ENCODE results near the gene BCOR. TPM values are rescaled to one million over a fixed set of nuclear protein-coding genes. Genes with fewer than 3 reads are reported as not detected.
A peak's percentile ranks its signal among the peaks of the same experiment; 100 is the strongest.

The BCOR gene
- total RNA-seq, 1 donor: 42.3 TPM

GRCh38 chrX:40096395-40097091 lies 1.2 kb downstream of the BCOR start:
- H3K4me3 ChIP-seq (ENCODE audit: low read length): peak overlapping the region; percentile 53
- H3K27me3 ChIP-seq (ENCODE audit: insufficient read depth, low read length): no peaks in the 10 kb centered on the region
- H3K9me3 ChIP-seq (ENCODE audit: low read depth, low read length): no peaks in the 10 kb centered on the region
- H3K4me1 ChIP-seq (ENCODE audit: insufficient read depth, low read length): peaks cover 49% of the 10 kb centered on the region

GRCh38 chrX:40095583-40096394 lies 2.0 kb downstream of the BCOR start:
- Histone ChIP-seq H3K9me3 (ENCODE audit: low read depth, low read length) (no peaks in the 10 kb centered on the region), H3K4me3 (ENCODE audit: low read length) (peak overlapping the region; percentile 53), H3K4me1 (ENCODE audit: insufficient read depth, low read length) (peaks cover 49% of the 10 kb centered on the region), H3K27me3 (ENCODE audit: insufficient read depth, low read length) (no peaks in the 10 kb centered on the region)

GRCh38 chrX:40094900-40095582 lies 2.7 kb downstream of the BCOR start:
- peaks cover 49% of the 10 kb centered on the region for H3K4me1 ChIP-seq (ENCODE audit: insufficient read depth, low read length)
- no peaks in the 10 kb centered on the region for H3K9me3 ChIP-seq (ENCODE audit: low read depth, low read length)
- no peaks in the 10 kb centered on the region for H3K27me3 ChIP-seq (ENCODE audit: insufficient read depth, low read length)
- H3K4me3 ChIP-seq (ENCODE audit: low read length): peak overlapping the region; percentile 53

GRCh38 chrX:40094041-40094899 lies 3.5 kb downstream of the BCOR start:
- H3K4me3 ChIP-seq (ENCODE audit: low read length): peak overlapping the region; percentile 53
- H3K9me3 ChIP-seq (ENCODE audit: low read depth, low read length): no peaks in the 10 kb centered on the region
- no peaks in the 10 kb centered on the region for H3K27me3 ChIP-seq (ENCODE audit: insufficient read depth, low read length)
- peaks cover 48% of the 10 kb centered on the region for H3K4me1 ChIP-seq (ENCODE audit: insufficient read depth, low read length)

GRCh38 chrX:40093586-40093985 lies 4.2 kb downstream of the BCOR start:
- no peaks in the 10 kb centered on the region for H3K27me3 ChIP-seq (ENCODE audit: insufficient read depth, low read length)
- H3K9me3 ChIP-seq (ENCODE audit: low read depth, low read length): no peaks in the 10 kb centered on the region
- peaks cover 53% of the 10 kb centered on the region for H3K4me1 ChIP-seq (ENCODE audit: insufficient read depth, low read length)
- no peak overlapping the region for H3K4me3 ChIP-seq (ENCODE audit: low read length)

- Histone ChIP-seq H3K27me3 (ENCODE audit: insufficient read depth, low read length) (no peaks in the 10 kb centered on the region), H3K4me3 (ENCODE audit: low read length) (no peak overlapping the region), H3K4me1 (ENCODE audit: insufficient read depth, low read length) (peaks cover 60% of the 10 kb centered on the region), H3K9me3 (ENCODE audit: low read depth, low read length) (no peaks in the 10 kb centered on the region)
Observed at GRCh38 chrX:40092808-40093435, 4.8 kb downstream of the BCOR start.

- Histone ChIP-seq H3K4me1 (ENCODE audit: insufficient read depth, low read length) (peaks cover 60% of the 10 kb centered on the region), H3K4me3 (ENCODE audit: low read length) (no peak overlapping the region), H3K9me3 (ENCODE audit: low read depth, low read length) (no peaks in the 10 kb centered on the region), H3K27me3 (ENCODE audit: insufficient read depth, low read length) (no peaks in the 10 kb centered on the region)
Observed at GRCh38 chrX:40091691-40092421, 5.9 kb downstream of the BCOR start.

- peaks cover 62% of the 10 kb centered on the region for H3K4me1 ChIP-seq (ENCODE audit: insufficient read depth, low read length)
- H3K9me3 ChIP-seq (ENCODE audit: low read depth, low read length): no peaks in the 10 kb centered on the region
- no peak overlapping the region for H3K4me3 ChIP-seq (ENCODE audit: low read length)
- no peaks in the 10 kb centered on the region for H3K27me3 ChIP-seq (ENCODE audit: insufficient read depth, low read length)
Observed at GRCh38 chrX:40090961-40091360, 6.8 kb downstream of the BCOR start.

GRCh38 chrX:40090050-40090804 lies 7.5 kb downstream of the BCOR start:
- Histone ChIP-seq H3K9me3 (ENCODE audit: low read depth, low read length) (no peaks in the 10 kb centered on the region), H3K27me3 (ENCODE audit: insufficient read depth, low read length) (no peaks in the 10 kb centered on the region), H3K4me1 (ENCODE audit: insufficient read depth, low read length) (peaks cover 59% of the 10 kb centered on the region), H3K4me3 (ENCODE audit: low read length) (no peak overlapping the region)

- Histone ChIP-seq H3K9me3 (ENCODE audit: low read depth, low read length) (no peaks in the 10 kb centered on the region), H3K4me3 (ENCODE audit: low read length) (no peak overlapping the region), H3K27me3 (ENCODE audit: insufficient read depth, low read length) (no peaks in the 10 kb centered on the region), H3K4me1 (ENCODE audit: insufficient read depth, low read length) (peaks cover 55% of the 10 kb centered on the region)
Observed at GRCh38 chrX:40088803-40089540, 8.8 kb downstream of the BCOR start.

- no peaks in the 10 kb centered on the region for H3K27me3 ChIP-seq (ENCODE audit: insufficient read depth, low read length)
- H3K9me3 ChIP-seq (ENCODE audit: low read depth, low read length): no peaks in the 10 kb centered on the region
- H3K4me3 ChIP-seq (ENCODE audit: low read length): no peak overlapping the region
- peaks cover 56% of the 10 kb centered on the region for H3K4me1 ChIP-seq (ENCODE audit: insufficient read depth, low read length)
Observed at GRCh38 chrX:40088299-40088625, 9.5 kb downstream of the BCOR start.

- no peaks in the 10 kb centered on the region for H3K27me3 ChIP-seq (ENCODE audit: insufficient read depth, low read length)
- no peaks in the 10 kb centered on the region for H3K9me3 ChIP-seq (ENCODE audit: low read depth, low read length)
- no peak overlapping the region for H3K4me3 ChIP-seq (ENCODE audit: low read length)
- H3K4me1 ChIP-seq (ENCODE audit: insufficient read depth, low read length): peaks cover 55% of the 10 kb centered on the region
Observed at GRCh38 chrX:40087425-40088298, 10.1 kb downstream of the BCOR start.

All from mononuclear cell (primary cell).